ENCODE results near the gene CFAP68.

CFAP68 gene

GRCh38 chr11:111878849-111879636, at the start of gene CFAP68, which contains the start of gene FDXACB1:
Gene CFAP68, plus strand, starts transcription at chr11:111879541. Its CDS starts 20 bp downstream, at chr11:111879561.
Gene FDXACB1, minus strand, starts transcription at chr11:111879165. Its CDS starts 33 bp downstream, at chr11:111879132.
- peak; percentile 100 for DNase-seq

GRCh38 chr11:111833524-111833923, 45.8 kb upstream of the CFAP68 start:
- no peak for DNase-seq

DNA sequence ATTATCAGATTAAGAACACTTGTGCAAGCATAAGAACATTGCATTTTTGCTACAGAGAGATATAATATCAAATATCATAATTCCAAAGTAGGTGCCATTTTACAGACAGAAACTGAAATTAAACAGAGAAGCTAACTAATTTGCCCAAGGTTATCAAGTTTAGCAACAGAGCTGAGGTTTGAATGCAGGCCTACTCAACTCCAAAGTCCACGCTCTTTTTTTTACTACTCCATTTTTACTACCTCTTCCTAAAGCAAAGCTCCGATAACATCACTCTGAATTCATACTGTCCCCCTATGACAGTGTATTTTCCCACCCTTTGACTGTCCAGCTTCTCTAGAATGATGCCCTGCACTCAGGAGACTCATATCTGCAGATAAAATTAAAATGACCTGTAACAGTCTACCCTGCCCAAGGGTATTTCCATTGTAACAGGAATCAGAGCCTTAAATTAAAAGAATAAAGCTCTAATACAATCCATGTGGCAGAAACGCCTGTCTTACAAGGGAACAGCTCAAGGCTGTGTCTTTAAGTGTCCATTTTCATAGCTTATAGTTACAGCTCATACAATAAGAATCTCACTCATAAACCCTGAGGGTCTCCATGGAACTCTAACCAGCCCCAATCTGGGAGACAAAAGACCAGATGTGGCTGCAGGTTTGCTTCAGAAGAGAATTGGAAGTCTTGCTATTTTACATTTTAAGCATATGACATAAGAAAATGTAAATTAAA, 44.7 kb upstream of the CFAP68 start:
- DNase-seq, result no peak

GRCh38 chr11:111835665-111836064, 43.7 kb upstream of the CFAP68 start:
- no peak for DNase-seq

GRCh38 chr11:111836162-111836561, 43.2 kb upstream of the CFAP68 start:
- no peak for DNase-seq

GRCh38 chr11:111836721-111837120, 42.6 kb upstream of the CFAP68 start:
- DNase-seq, result no peak

- DNase-seq, result no peak
Measured at GRCh38 chr11:111837366-111837891, 41.9 kb upstream of the CFAP68 start.

DNA sequence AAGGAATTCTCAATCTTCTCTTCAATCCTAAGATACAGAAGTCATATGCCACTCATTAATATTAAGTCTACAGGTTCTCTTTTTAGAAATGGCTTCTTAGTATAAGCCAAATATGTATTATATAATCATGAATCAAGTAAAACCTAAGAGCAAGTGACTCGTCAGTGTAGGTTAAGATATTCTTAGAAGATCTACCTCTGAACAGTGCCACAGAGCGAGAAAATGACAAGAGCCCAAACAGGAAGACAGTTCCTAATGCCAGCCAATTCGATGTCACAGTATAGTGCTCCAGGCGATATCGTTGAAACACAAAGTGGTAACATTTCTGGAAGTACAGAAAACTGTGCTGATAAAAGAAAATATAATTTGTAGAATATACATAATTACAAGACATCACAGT, 41.3 kb upstream of the CFAP68 start:
- no peak for DNase-seq

DNA sequence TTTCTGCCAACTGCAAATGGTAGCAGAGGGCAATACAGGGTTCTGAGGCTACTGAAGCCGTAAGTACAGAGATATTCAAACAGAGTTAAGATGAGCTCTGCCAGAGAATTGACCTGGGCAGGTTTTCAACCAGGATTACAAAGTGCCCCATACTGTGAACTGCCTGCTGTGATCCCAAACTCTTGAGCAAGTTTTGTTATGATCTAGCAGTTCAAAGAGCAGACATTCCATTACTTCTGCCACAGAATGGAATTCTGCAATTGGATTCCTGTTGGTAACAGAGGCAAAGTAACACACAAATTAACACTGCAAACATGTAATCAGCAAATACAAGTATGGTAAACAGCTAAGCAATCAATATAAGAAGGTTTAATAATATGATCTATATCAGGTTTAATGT, 39.2 kb upstream of the CFAP68 start:
- DNase-seq, result no peak

- DNase-seq, result peak; percentile 75
Measured at GRCh38 chr11:111841370-111842053, 37.8 kb upstream of the CFAP68 start.

DNA sequence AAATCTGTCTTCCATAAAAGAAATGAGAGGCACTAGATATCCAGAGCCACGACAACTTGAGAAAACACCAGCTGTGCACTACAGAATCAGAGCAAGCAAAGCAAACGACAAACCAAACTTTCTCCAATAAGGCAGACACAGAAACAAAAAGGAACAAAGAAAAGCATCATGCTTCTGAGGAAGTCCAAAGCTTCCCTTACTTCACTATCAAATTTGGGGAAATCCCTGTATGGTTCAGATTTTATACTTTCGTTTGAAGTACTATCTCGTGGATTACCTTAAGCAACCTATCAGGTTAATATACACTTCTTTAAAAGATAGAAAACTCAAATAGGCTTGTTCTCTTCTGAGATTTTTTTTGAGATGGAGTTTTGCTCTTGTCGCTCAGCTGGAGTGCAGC, 35.7 kb upstream of the CFAP68 start:
- DNase-seq, result no peak

GRCh38 chr11:111845276-111846028, 33.9 kb upstream of the CFAP68 start:
- DNase-seq, result no peak

DNA sequence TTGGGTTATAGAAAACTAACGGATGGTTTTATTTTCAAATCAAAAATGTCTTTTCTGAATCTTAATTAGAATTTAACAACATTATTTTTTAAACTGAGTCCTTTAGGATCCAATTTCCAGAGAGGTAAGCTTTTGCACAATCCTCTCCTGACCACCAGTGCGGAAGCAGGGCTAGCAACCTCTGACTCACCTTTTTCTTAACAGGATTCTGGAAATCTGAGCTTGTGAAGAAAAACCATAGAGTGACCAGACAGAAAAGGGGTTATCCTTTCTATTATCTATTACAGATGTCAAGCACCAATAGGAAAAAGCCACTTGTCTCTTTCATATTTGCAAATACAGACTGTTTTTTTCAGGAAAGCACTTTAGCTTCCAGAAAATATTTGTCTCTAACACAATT, 33.3 kb upstream of the CFAP68 start:
- no peak for DNase-seq

- no peak for DNase-seq
Measured at GRCh38 chr11:111846636-111847035, 32.7 kb upstream of the CFAP68 start.

GRCh38 chr11:111849631-111850030, 29.7 kb upstream of the CFAP68 start:
- no peak for DNase-seq

DNA sequence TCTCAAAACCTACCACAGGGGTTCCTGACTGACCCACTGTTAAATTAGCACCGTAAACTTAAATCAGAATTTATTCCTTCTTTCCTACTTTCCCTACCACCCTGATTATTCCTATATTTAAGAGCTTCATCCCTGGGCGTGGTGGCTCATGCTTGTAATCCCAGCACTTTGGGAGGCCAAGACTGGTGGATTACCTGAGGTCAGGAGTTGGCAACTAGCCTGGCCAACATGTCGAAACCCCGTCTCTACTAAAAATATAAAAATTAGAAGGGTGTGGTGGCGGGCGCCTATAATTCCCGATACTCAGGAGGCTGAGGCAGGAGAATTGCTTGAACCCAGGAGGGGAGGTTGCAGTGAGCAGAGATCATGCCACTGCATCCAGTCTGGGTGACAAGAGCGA, 28.3 kb upstream of the CFAP68 start:
- no peak for DNase-seq

DNA sequence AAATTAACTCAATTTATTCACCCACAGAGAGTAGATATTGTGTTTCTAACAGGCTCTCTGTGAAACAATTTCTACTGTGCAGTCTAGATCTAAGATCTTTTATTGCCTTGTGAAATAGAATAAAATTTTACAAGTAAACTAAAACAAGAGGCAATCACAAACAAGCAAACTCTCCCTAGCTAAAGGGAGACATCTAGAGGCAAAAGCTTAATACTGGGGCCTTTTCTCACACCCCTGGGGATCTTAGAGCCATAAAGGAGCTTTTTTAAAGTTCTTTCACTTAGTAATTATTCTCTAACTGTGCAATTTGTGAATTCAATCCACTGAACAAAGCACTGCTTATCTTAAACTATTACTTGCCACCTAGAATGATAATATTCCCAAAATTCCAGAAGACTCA, 27.7 kb upstream of the CFAP68 start:
- DNase-seq, result no peak

DNA sequence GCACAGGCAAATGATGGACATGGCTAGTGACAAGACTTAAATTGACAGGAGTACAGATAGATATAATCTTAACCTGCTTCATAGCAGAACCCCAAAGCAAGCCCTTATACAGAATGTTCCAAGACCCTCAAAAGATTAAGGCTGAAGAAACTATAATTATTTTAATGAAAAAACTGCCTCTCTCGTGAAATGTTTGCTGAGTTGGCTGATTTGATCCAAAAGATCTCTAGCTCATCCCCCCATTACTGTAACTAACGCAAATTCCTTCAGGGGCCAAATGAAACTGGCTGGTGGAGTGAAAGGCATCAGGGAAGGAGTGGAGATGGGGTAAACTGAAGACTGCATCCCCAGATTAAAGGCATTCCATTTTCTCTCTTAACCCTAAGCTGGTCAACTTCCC, 27.2 kb upstream of the CFAP68 start:
- DNase-seq, result no peak

- no peak for DNase-seq
Measured at GRCh38 chr11:111855506-111855905, 23.8 kb upstream of the CFAP68 start.

DNA sequence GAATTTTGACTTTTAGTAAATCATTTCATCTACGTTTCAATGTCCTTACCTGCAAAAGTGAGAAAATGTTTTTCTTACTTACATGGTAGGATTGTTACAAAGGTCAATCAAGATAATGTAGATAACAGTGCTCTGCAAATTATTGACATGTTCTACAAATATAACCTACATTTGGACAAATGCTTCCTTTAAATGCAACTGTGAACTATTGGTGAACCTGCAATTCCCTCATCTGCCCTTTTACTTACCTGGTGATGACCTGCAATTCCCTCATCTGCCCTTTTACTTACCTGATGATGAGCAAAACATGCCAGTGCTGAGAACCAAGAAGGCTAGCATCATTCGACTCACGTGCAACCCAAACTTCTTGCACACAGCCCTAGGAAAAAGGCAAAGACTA, 19.1 kb upstream of the CFAP68 start:
- no peak for DNase-seq

GRCh38 chr11:111870113-111870512, 9.2 kb upstream of the CFAP68 start:
- no peak for DNase-seq

DNA sequence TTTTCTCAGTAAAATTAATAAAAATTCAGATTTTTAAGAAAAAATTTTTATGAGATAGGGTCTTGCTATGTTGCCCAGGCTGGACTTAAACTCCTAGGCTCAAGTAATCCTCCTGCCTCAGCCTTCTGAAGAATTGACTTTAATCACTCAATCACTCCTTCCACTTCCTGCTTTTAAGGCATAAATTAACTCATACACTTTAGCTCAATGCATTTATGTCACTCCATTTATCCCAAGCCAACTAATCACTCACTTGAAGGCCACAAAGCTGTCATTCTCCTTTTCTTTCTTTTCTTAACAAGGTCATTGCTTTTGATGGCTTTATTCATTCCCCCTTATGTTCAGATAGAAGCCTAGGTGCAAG, 8.8 kb upstream of the CFAP68 start:
- DNase-seq, result no peak
